Prostate gland (tissue), 2 donors: ENCODE results near the gene CTNNBIP1.

ENCODE experiments used
- POLR2A ChIP-seq: fragments of 450-650 bp; IDR thresholded peaks from one replicate; pipeline ENCODE4 v1.6.1; 2016; ENCODE audit warnings: antibody characterized with exemption, mild to moderate bottlenecking
- POLR2AphosphoS5 ChIP-seq: sonication (generic); formaldehyde crosslinking; IDR thresholded peaks from one replicate; pipeline ENCODE4 v1.6.1; 2017; ENCODE audit warnings: antibody characterized with exemption
- TF ChIP-seq, protein P1 (sequence below), 4 experiments: fragments of 200-600 bp in 2 of 4; fragments of 450-650 bp in 2 of 4; sonication (generic) in 2 of 4; IDR thresholded peaks; 1 replicate in 3 of 4; 2 replicates in 1 of 4; pipeline ENCODE4 v1.5.1; 2016 to 2019; ENCODE audit warnings: antibody characterized with exemption in 4 of 4, mild to moderate bottlenecking in 2 of 4, moderate library complexity in 2 of 4

GRCh38 chr1:9863371-9863770, 46.7 kb downstream of the CTNNBIP1 start:
- TF ChIP-seq, protein P1, sequence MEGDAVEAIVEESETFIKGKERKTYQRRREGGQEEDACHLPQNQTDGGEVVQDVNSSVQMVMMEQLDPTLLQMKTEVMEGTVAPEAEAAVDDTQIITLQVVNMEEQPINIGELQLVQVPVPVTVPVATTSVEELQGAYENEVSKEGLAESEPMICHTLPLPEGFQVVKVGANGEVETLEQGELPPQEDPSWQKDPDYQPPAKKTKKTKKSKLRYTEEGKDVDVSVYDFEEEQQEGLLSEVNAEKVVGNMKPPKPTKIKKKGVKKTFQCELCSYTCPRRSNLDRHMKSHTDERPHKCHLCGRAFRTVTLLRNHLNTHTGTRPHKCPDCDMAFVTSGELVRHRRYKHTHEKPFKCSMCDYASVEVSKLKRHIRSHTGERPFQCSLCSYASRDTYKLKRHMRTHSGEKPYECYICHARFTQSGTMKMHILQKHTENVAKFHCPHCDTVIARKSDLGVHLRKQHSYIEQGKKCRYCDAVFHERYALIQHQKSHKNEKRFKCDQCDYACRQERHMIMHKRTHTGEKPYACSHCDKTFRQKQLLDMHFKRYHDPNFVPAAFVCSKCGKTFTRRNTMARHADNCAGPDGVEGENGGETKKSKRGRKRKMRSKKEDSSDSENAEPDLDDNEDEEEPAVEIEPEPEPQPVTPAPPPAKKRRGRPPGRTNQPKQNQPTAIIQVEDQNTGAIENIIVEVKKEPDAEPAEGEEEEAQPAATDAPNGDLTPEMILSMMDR (IDR thresholded peaks at IDR 0.05), result no peak
- TF ChIP-seq POLR2A, result no peak
- no peak for TF ChIP-seq POLR2AphosphoS5
